ENCODE measurements around the gene KLHL25.

KLHL25 gene

GRCh38 chr15:85777250-85778106 lies 17.2 kb downstream of the KLHL25 start:
- no peak for DNase-seq (ENCODE audit: low read depth)

- DNase-seq (ENCODE audit: low read depth) = no peak
Observed at GRCh38 chr15:85773970-85774369, 20.8 kb downstream of the KLHL25 start.

GRCh38 chr15:85773249-85773648 lies 21.5 kb downstream of the KLHL25 start:
- no peak for DNase-seq (ENCODE audit: low read depth)

- no peak for DNase-seq (ENCODE audit: low read depth)
Observed at GRCh38 chr15:85772668-85773067, 22.1 kb downstream of the KLHL25 start.

- DNase-seq (ENCODE audit: low read depth) = no peak
Observed at GRCh38 chr15:85771781-85772445, 22.8 kb downstream of the KLHL25 start.

GRCh38 chr15:85771271-85771670 lies 23.5 kb downstream of the KLHL25 start:
- DNase-seq (ENCODE audit: low read depth) = no peak

GRCh38 chr15:85770096-85771041 lies 24.4 kb downstream of the KLHL25 start:
- no peak for DNase-seq (ENCODE audit: low read depth)

GRCh38 chr15:85769182-85769900 lies 25.4 kb downstream of the KLHL25 start:
- no peak for DNase-seq (ENCODE audit: low read depth)

GRCh38 chr15:85768595-85769168 lies 26.0 kb downstream of the KLHL25 start:
- no peak for DNase-seq (ENCODE audit: low read depth)

- DNase-seq (ENCODE audit: low read depth) = no peak
Observed at GRCh38 chr15:85767785-85768529, 26.8 kb downstream of the KLHL25 start.

GRCh38 chr15:85766001-85766831 lies 28.5 kb downstream of the KLHL25 start:
- DNase-seq (ENCODE audit: low read depth) = no peak

- DNase-seq (ENCODE audit: low read depth) = no peak
Observed at GRCh38 chr15:85764649-85765277, 30.0 kb downstream of the KLHL25 start.

GRCh38 chr15:85763673-85764633 lies 30.8 kb downstream of the KLHL25 start:
- no peak for DNase-seq (ENCODE audit: low read depth)

- no peak for DNase-seq (ENCODE audit: low read depth)
Observed at GRCh38 chr15:85763157-85763556, 31.6 kb downstream of the KLHL25 start.

- DNase-seq (ENCODE audit: low read depth) = no peak
Observed at GRCh38 chr15:85762756-85763127, 32.0 kb downstream of the KLHL25 start.

GRCh38 chr15:85762039-85762755 lies 32.5 kb downstream of the KLHL25 start:
- no peak for DNase-seq (ENCODE audit: low read depth)

GRCh38 chr15:85761635-85762034 lies 33.1 kb downstream of the KLHL25 start:
- no peak for DNase-seq (ENCODE audit: low read depth)
